IMR-90 (cell line): ENCODE data around the gene FZD7. TPM values are rescaled to one million over a fixed set of nuclear protein-coding genes. Genes with fewer than 3 reads are reported as not detected.

Experiments
- ATAC-seq: fragments of 200-7000 bp; cut with Tn5 transposase; 2 replicates; pipeline ENCODE4 v1.9.1; 2020; ENCODE audit warnings: low read depth, mild to moderate bottlenecking, moderate library complexity
- BruUV-seq: library from RNA; stranded (reverse); fragments of 400-500 nt; replicated peaks from 2 replicates; lab custom pipeline; 2021; lab: Mats Ljungman, UMichigan
- CTCF ChIA-PET: fragments of 300-600 bp; formaldehyde crosslinking; extraction: SDS; loops from one replicate; lab custom pipeline; 2021; ENCODE audit warnings: antibody characterized with exemption; lab: Yijun Ruan, JAX
- POLR2A ChIA-PET: fragments of 300-600 bp; sonication (Branson Sonifier 250); formaldehyde crosslinking; loops from one replicate; lab custom pipeline; 2022; ENCODE audit warnings: antibody characterized with exemption; ENCODE audit not compliant: unreplicated experiment; lab: Charles Lee
- DNase-seq: peaks from one replicate; pipeline ENCODE4 v3.0.0; 2013
- H2AFZ ChIP-seq: replicated peaks from 2 replicates; pipeline ENCODE3; 2013; ENCODE audit warnings: low read length, mild to moderate bottlenecking; ENCODE audit not compliant: poor library complexity
- H2AK5ac ChIP-seq: 2 replicates; pipeline ENCODE4 v1.6.1; 2013; ENCODE audit warnings: low read depth, low read length, inconsistent platforms
- H2AK9ac ChIP-seq: replicated peaks from 2 replicates; pipeline ENCODE3; 2013; ENCODE audit warnings: mild to moderate bottlenecking, low read depth, low read length, moderate library complexity; ENCODE audit not compliant: poor library complexity
- H2BK120ac ChIP-seq: 2 replicates; pipeline ENCODE4 v1.6.1; 2013; ENCODE audit warnings: low read depth, low read length, inconsistent platforms
- H2BK15ac ChIP-seq: 3 replicates; pipeline ENCODE4 v1.6.1; 2013; ENCODE audit warnings: low read depth, low read length, inconsistent platforms
- H2BK20ac ChIP-seq: 2 replicates; pipeline ENCODE4 v1.6.1; 2013; ENCODE audit warnings: low read depth, mild to moderate bottlenecking, inconsistent platforms, low read length, moderate library complexity
- H2BK5ac ChIP-seq: 2 replicates; pipeline ENCODE4 v1.6.1; 2013; ENCODE audit warnings: mild to moderate bottlenecking, low read depth, low read length, inconsistent platforms; ENCODE audit not compliant: poor library complexity, severe bottlenecking
- H3K14ac ChIP-seq: replicated peaks from 2 replicates; pipeline ENCODE4 v1.6.1; 2013; ENCODE audit warnings: low read depth, low read length, inconsistent platforms
- H3K18ac ChIP-seq: 2 replicates; pipeline ENCODE4 v1.6.1; 2013; ENCODE audit warnings: low read depth, low read length, control low read depth
- H3K23ac ChIP-seq: 2 replicates; pipeline ENCODE4 v1.6.1; 2013; ENCODE audit warnings: low read depth, low read length, inconsistent platforms
- H3K27ac ChIP-seq: 2 replicates; pipeline ENCODE4 v1.5.1; 2013; ENCODE audit warnings: mild to moderate bottlenecking, control low read depth, low read length; ENCODE audit not compliant: insufficient read depth
- H3K27me3 ChIP-seq: 2 replicates; pipeline ENCODE4 v1.6.1; 2013; ENCODE audit warnings: low read length; ENCODE audit not compliant: control insufficient read depth, insufficient read depth
- H3K36me3 ChIP-seq: 2 replicates; pipeline ENCODE4 v1.6.1; 2013; ENCODE audit warnings: low read length, mixed read lengths; ENCODE audit not compliant: control insufficient read depth, insufficient read depth
- H3K4ac ChIP-seq: 2 replicates; pipeline ENCODE4 v1.6.1; 2013; ENCODE audit warnings: low read depth, low read length, inconsistent platforms
- H3K4me1 ChIP-seq: 2 replicates; pipeline ENCODE4 v1.6.1; 2013; ENCODE audit warnings: low read length, mixed read lengths; ENCODE audit not compliant: control insufficient read depth, insufficient read depth
- H3K4me2 ChIP-seq: 2 replicates; pipeline ENCODE4 v1.6.1; 2013; ENCODE audit warnings: low read depth, mild to moderate bottlenecking, control low read depth, low read length, moderate library complexity
- H3K4me3 ChIP-seq: 2 replicates; pipeline ENCODE4 v1.5.1; 2013; ENCODE audit warnings: low read depth, mild to moderate bottlenecking, control low read depth, low read length, moderate library complexity; ENCODE audit not compliant: insufficient read depth
- H3K56ac ChIP-seq: 2 replicates; pipeline ENCODE4 v1.6.1; 2013; ENCODE audit warnings: low read length, inconsistent platforms; ENCODE audit not compliant: insufficient read depth; ENCODE audit errors: extremely low read depth
- H3K79me1 ChIP-seq, 2 experiments: 2 replicates each; pipeline ENCODE4 v1.6.1; 2013; ENCODE audit warnings: low read length in 2 of 2, inconsistent platforms in 1 of 2, low read depth in 1 of 2
- H3K9ac ChIP-seq: 2 replicates; pipeline ENCODE4 v1.6.1; 2013; ENCODE audit warnings: low read depth, low read length, control low read depth
- H3K9me1 ChIP-seq: 2 replicates; pipeline ENCODE4 v1.6.1; 2013; ENCODE audit warnings: low read length, inconsistent platforms; ENCODE audit not compliant: insufficient read depth
- H3K9me3 ChIP-seq: 2 replicates; pipeline ENCODE4 v1.6.1; 2013; ENCODE audit warnings: low read length; ENCODE audit not compliant: control insufficient read depth, insufficient read depth
- H4K20me1 ChIP-seq: 2 replicates; pipeline ENCODE4 v1.6.1; 2013; ENCODE audit warnings: low read length, inconsistent platforms; ENCODE audit not compliant: insufficient read depth
- H4K5ac ChIP-seq: 2 replicates; pipeline ENCODE4 v1.6.1; 2013; ENCODE audit warnings: mild to moderate bottlenecking, low read depth, low read length, control low read depth
- H4K8ac ChIP-seq, 2 experiments: 2 replicates each; pipeline ENCODE4 v1.6.1; 2013; ENCODE audit warnings: low read depth in 2 of 2, low read length in 2 of 2, control low read depth in 1 of 2, inconsistent platforms in 1 of 2
- H4K91ac ChIP-seq: 2 replicates; pipeline ENCODE4 v1.6.1; 2013; ENCODE audit warnings: low read depth, low read length, inconsistent platforms; ENCODE audit not compliant: insufficient read depth
- CHD1 ChIP-seq: IDR thresholded peaks from 2 replicates; pipeline ENCODE4 v1.6.1; 2012; ENCODE audit warnings: low read depth, low read length, improper control_type of control experiment
- MXI1 ChIP-seq: IDR thresholded peaks from 2 replicates; pipeline ENCODE4 v1.6.1; 2012; ENCODE audit warnings: low read depth, mild to moderate bottlenecking, low read length, moderate library complexity, borderline replicate concordance
- NFE2L2 ChIP-seq: fragments of 150-350 bp; IDR thresholded peaks from 2 replicates; pipeline ENCODE4 v1.6.1; 2016; ENCODE audit warnings: low read depth, mild to moderate bottlenecking, low read length
- POLR2A ChIP-seq: IDR thresholded peaks from 2 replicates; pipeline ENCODE4 v1.6.1; 2012; ENCODE audit warnings: mild to moderate bottlenecking, low read depth, low read length
- RAD21 ChIP-seq: IDR thresholded peaks from 2 replicates; pipeline ENCODE4 v1.6.1; 2012; ENCODE audit warnings: low read length, improper control_type of control experiment
- RCOR1 ChIP-seq: IDR thresholded peaks from 2 replicates; pipeline ENCODE4 v1.6.1; 2012; ENCODE audit warnings: mild to moderate bottlenecking, low read length, improper control_type of control experiment; ENCODE audit not compliant: insufficient replicate concordance
- RFX5 ChIP-seq: IDR thresholded peaks from 2 replicates; pipeline ENCODE4 v1.8.0; 2012; ENCODE audit warnings: low read depth, mild to moderate bottlenecking, low read length, moderate library complexity
- SMC3 ChIP-seq: fragments of 150-350 bp; IDR thresholded peaks from 2 replicates; pipeline ENCODE4 v1.6.1; 2016; ENCODE audit warnings: low read depth, mild to moderate bottlenecking, antibody characterized with exemption, low read length, moderate library complexity
- WGBS, 2 experiments: methylation state at CpG; one replicate each; pipeline versions ENCODE4 v1.1.5 to v1.1.7; 2013; ENCODE audit warnings: missing lambda C conversion rate in 2 of 2; ENCODE audit not compliant: insufficient read length in 1 of 2; ENCODE audit errors: extremely low coverage in 2 of 2; 5-methylcytosine and 5-hydroxymethylcytosine counted together
- dilution Hi-C: fragments of 300-500 bp; cut with HindIII; formaldehyde crosslinking; loops from one replicate; pipeline ENCODE4 v1.14.3; 2018; ENCODE audit warnings: low sequenced_read_pairs; ENCODE audit not compliant: unreplicated experiment
- in situ Hi-C: fragments of 300-500 bp; cut with MboI; formaldehyde crosslinking; loops from 3 replicates; pipeline ENCODE4 v1.14.3; 2019; ENCODE audit warnings: low sequenced_read_pairs, inconsistent platforms, mixed read lengths
- intact Hi-C: fragments of 100-400 bp; cut with micrococcal nuclease; formaldehyde crosslinking; loops from 2 replicates; pipeline ENCODE4 v1.10.0; 2022
- polyA plus RNA-seq, 3 experiments: library from polyadenylated mRNA; depleted of rRNA; stranded (reverse); fragments of >200 nt; gene quantifications; 2 replicates each; pipeline ENCODE4 v1.2.3, GENCODE V29; 2012; ENCODE audit warnings: low replicate concordance in 1 of 3
- total RNA-seq: library from RNA; depleted of rRNA; stranded (reverse); fragments of >200 nt; gene quantifications from 2 replicates; pipeline ENCODE4 v1.2.3, GENCODE V29; 2012
- TF ChIP-seq, protein P1 (sequence below): fragments of 150-350 bp; IDR thresholded peaks from 2 replicates; pipeline ENCODE4 v1.6.1; 2016; ENCODE audit warnings: low read depth, mild to moderate bottlenecking, low read length, moderate library complexity, borderline replicate concordance

The FZD7 gene
- total and polyA plus RNA-seq, 2 of the 4 experiments (the other 2 are of a cell fraction), result 62.4 to 90.9 TPM

- Histone ChIP-seq H2BK5ac (no peak overlapping the region), H4K5ac (no peak overlapping the region), H3K9me1 (peaks cover 3% of the 10 kb centered on the region; the same call in 1 of the 2 replicates), H2AK5ac (no peak overlapping the region), H3K23ac (no peak overlapping the region), H4K91ac (no peak overlapping the region), H3K9me3 (no peaks in the 10 kb centered on the region), H3K18ac (no peak overlapping the region), H2AFZ (no peak overlapping the region), H3K36me3 (no peaks in the 10 kb centered on the region), H3K4ac (no peak overlapping the region), H2BK120ac (no peak overlapping the region), H3K27me3 (no peaks in the 10 kb centered on the region), H4K8ac (no peak overlapping the region), H3K56ac (no peak overlapping the region), H4K20me1 (no peaks in the 10 kb centered on the region), H2BK15ac (no peak overlapping the region), H3K4me1 (peaks cover 10% of the 10 kb centered on the region), H2AK9ac (no peak overlapping the region), H3K9ac (no peak overlapping the region), H2BK20ac (no peak overlapping the region), H3K14ac (no peak overlapping the region), H3K4me3 (no peak overlapping the region), H3K27ac (no peak overlapping the region), H3K79me1 (no peaks in the 10 kb centered on the region), H3K4me2 (no peak overlapping the region)
- in situ Hi-C loops (no loop called here), intact Hi-C loops (no loop called here), dilution Hi-C loops (no loop called here)
- ATAC-seq, result no peak
- ChIA-PET POLR2A (no interaction called here), CTCF (no interaction called here)
- WGBS, 2 experiments, result no CpG with 5 or more reads among the region's 5 CpGs
- no peak for DNase-seq
- TF ChIP-seq, protein P1, sequence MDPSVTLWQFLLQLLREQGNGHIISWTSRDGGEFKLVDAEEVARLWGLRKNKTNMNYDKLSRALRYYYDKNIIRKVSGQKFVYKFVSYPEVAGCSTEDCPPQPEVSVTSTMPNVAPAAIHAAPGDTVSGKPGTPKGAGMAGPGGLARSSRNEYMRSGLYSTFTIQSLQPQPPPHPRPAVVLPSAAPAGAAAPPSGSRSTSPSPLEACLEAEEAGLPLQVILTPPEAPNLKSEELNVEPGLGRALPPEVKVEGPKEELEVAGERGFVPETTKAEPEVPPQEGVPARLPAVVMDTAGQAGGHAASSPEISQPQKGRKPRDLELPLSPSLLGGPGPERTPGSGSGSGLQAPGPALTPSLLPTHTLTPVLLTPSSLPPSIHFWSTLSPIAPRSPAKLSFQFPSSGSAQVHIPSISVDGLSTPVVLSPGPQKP, result no peak
- TF ChIP-seq CHD1 (no peak), POLR2A (no peak), RAD21 (no peak), RFX5 (no peak), RCOR1 (no peak), NFE2L2 (no peak), SMC3 (no peak), MXI1 (no peak)
- no TSS peak for BruUV-seq
Observed at GRCh38 chr2:202016579-202017227, 17.0 kb upstream of the FZD7 start.
